SK-N-SH (cell line): ENCODE measurements around the gene LRRN4. TPM values are rescaled to one million over a fixed set of nuclear protein-coding genes. Genes with fewer than 3 reads are reported as not detected.

Experiments
- CTCF ChIA-PET: fragments of 300-600, 350-600 bp; formaldehyde crosslinking; extraction: SDS; loops from one replicate; lab custom pipeline; 2021; lab: Yijun Ruan, JAX
- POLR2A ChIA-PET: fragments of 350-600 bp; sonication (Branson Sonifier 250); formaldehyde crosslinking; extraction: SDS; loops from one replicate; lab custom pipeline; 2020; ENCODE audit warnings: antibody characterized with exemption, inconsistent platforms; lab: Yijun Ruan, JAX
- DNase-seq: peaks from one replicate; pipeline ENCODE4 v3.0.0; 2012
- H2AFZ ChIP-seq: fragments of 200-600 bp; sonication (generic); 2 replicates; pipeline ENCODE4 v1.8.1; 2016; ENCODE audit warnings: antibody characterized with exemption, mild to moderate bottlenecking, low read depth
- H3F3A ChIP-seq: fragments of 200-600 bp; sonication (generic); replicated peaks from 2 replicates; pipeline ENCODE3; 2016; ENCODE audit warnings: antibody characterized with exemption, mild to moderate bottlenecking; ENCODE audit not compliant: insufficient read depth
- H3K27ac ChIP-seq, 2 experiments: fragments of 200-500 bp in 1 of 2; fragments of 200-600 bp in 1 of 2; sonication (Bioruptor generic) in 1 of 2; sonication (generic), shearing (Covaris generic) in 1 of 2; 2 replicates each; pipeline versions ENCODE4 v1.5.1 to v1.6.1; 2014 to 2016; ENCODE audit warnings: low read depth in 2 of 2, inconsistent platforms in 1 of 2, low read length in 1 of 2, mild to moderate bottlenecking in 1 of 2, mixed read lengths in 1 of 2
- H3K27me3 ChIP-seq: fragments of 200-600 bp; sonication (generic), shearing (Covaris generic); 2 replicates; pipeline ENCODE4 v1.6.1; 2016; ENCODE audit warnings: mixed run types; ENCODE audit not compliant: insufficient read depth
- H3K36me3 ChIP-seq, 2 experiments: fragments of 200-500 bp in 1 of 2; fragments of 200-600 bp in 1 of 2; sonication (Bioruptor generic) in 1 of 2; sonication (generic) in 1 of 2; replicated peaks in 1 of 2; 2 replicates each; pipeline versions ENCODE3 to v1.5.1; 2014 to 2016; ENCODE audit warnings: low read length in 1 of 2, mild to moderate bottlenecking in 1 of 2; ENCODE audit not compliant: insufficient read depth in 2 of 2, control insufficient read depth in 1 of 2
- H3K4me1 ChIP-seq, 2 experiments: fragments of 200-500 bp in 1 of 2; fragments of 200-600 bp in 1 of 2; sonication (Bioruptor generic) in 1 of 2; sonication (generic), shearing (Covaris generic) in 1 of 2; 2 replicates each; pipeline versions ENCODE4 v1.5.1 to v1.6.1; 2014 to 2016; ENCODE audit warnings: low read depth in 1 of 2, low read length in 1 of 2, mixed run types in 1 of 2; ENCODE audit not compliant: insufficient read depth in 2 of 2, control insufficient read depth in 1 of 2
- H3K4me2 ChIP-seq: fragments of 200-600 bp; sonication (generic), shearing (Covaris generic); 2 replicates; pipeline ENCODE4 v1.6.1; 2017; ENCODE audit warnings: mixed run types
- H3K4me3 ChIP-seq, 2 experiments: fragments of 200-500 bp in 1 of 2; fragments of 200-600 bp in 1 of 2; sonication (Bioruptor generic) in 1 of 2; sonication (generic), shearing (Covaris generic) in 1 of 2; 2 replicates each; pipeline versions ENCODE4 v1.5.1 to v1.8.1; 2014 to 2016; ENCODE audit warnings: low read depth in 2 of 2, inconsistent platforms in 1 of 2, low read length in 1 of 2, mild to moderate bottlenecking in 1 of 2, mixed read lengths in 1 of 2, moderate library complexity in 1 of 2
- H3K79me2 ChIP-seq: fragments of 200-600 bp; sonication (generic); 2 replicates; pipeline ENCODE4 v1.8.1; 2017; ENCODE audit warnings: mild to moderate bottlenecking; ENCODE audit not compliant: insufficient read depth
- H3K9ac ChIP-seq: fragments of 200-600 bp; sonication (generic); 2 replicates; pipeline ENCODE4 v1.6.1; 2017; ENCODE audit warnings: mixed run types
- H3K9me2 ChIP-seq: fragments of 200-600 bp; sonication (generic); 2 replicates; pipeline ENCODE4 v1.6.1; 2017; ENCODE audit warnings: mixed run types
- H3K9me3 ChIP-seq: fragments of 200-600 bp; sonication (generic); 2 replicates; pipeline ENCODE4 v1.6.1; 2017; ENCODE audit warnings: mixed run types, mild to moderate bottlenecking, moderate library complexity
- H4K20me1 ChIP-seq: fragments of 200-600 bp; sonication (generic); 2 replicates; pipeline ENCODE4 v1.6.1; 2017; ENCODE audit warnings: mild to moderate bottlenecking, mixed run types; ENCODE audit not compliant: insufficient read depth
- CHD2 ChIP-seq: fragments of 150-350 bp; IDR thresholded peaks from 2 replicates; pipeline ENCODE4 v1.6.1; 2018; ENCODE audit warnings: low read length; ENCODE audit not compliant: partially characterized antibody
- CTCF ChIP-seq: fragments of 200-600 bp; sonication (generic); IDR thresholded peaks from 2 replicates; pipeline ENCODE4 v1.6.1; 2017; ENCODE audit warnings: antibody characterized with exemption, mild to moderate bottlenecking, moderate library complexity
- EP300 ChIP-seq, 2 experiments: IDR thresholded peaks; 2 replicates each; pipeline versions ENCODE4 v1.4.0 to v1.6.1; 2012; ENCODE audit warnings: borderline replicate concordance in 1 of 2, low read depth in 1 of 2, low read length in 1 of 2
- EZH2phosphoT487 ChIP-seq: fragments of 200-600 bp; sonication (generic); IDR thresholded peaks from 2 replicates; pipeline ENCODE4 v1.6.1; 2017; ENCODE audit warnings: low read depth, mixed run types, mild to moderate bottlenecking, antibody characterized with exemption, moderate library complexity, borderline replicate concordance
- FOSL2 ChIP-seq: IDR thresholded peaks from 2 replicates; pipeline ENCODE4 v1.4.0; 2012; ENCODE audit warnings: low read depth, mild to moderate bottlenecking, moderate library complexity, borderline replicate concordance
- GATA2 ChIP-seq: sonication (generic); formaldehyde crosslinking; IDR thresholded peaks from 2 replicates; pipeline ENCODE4 v1.5.0; 2020; ENCODE audit warnings: mild to moderate bottlenecking, missing genetic modification reagents
- JUND ChIP-seq: IDR thresholded peaks from 2 replicates; pipeline ENCODE4 v1.4.0; 2012
- NRF1 ChIP-seq: IDR thresholded peaks from 2 replicates; pipeline ENCODE4 v1.6.1; 2012; ENCODE audit warnings: low read depth, mild to moderate bottlenecking, low read length
- REST ChIP-seq: IDR thresholded peaks from 2 replicates; pipeline ENCODE4 v1.6.1; 2012; ENCODE audit warnings: mild to moderate bottlenecking, low read depth, low read length, moderate library complexity
- RXRA ChIP-seq: IDR thresholded peaks from 2 replicates; pipeline ENCODE4 v1.4.0; 2012; ENCODE audit warnings: low read depth, mild to moderate bottlenecking, borderline replicate concordance
- SMC3 ChIP-seq: IDR thresholded peaks from 2 replicates; pipeline ENCODE4 v1.6.1; 2012; ENCODE audit warnings: low read depth, low read length, improper control_type of control experiment
- TAF1 ChIP-seq: IDR thresholded peaks from 2 replicates; pipeline ENCODE4 v1.6.1; 2012; ENCODE audit warnings: low read depth, mild to moderate bottlenecking, low read length, moderate library complexity, borderline replicate concordance
- USF1 ChIP-seq: IDR thresholded peaks from 2 replicates; pipeline ENCODE4 v1.4.0; 2012; ENCODE audit warnings: low read depth, borderline replicate concordance
- ZBTB33 ChIP-seq: IDR thresholded peaks from 2 replicates; pipeline ENCODE4 v1.4.0; 2012; ENCODE audit warnings: low read depth, borderline replicate concordance
- WGBS: methylation state at CpG from one replicate; pipeline ENCODE4 v1.1.6; 2017; ENCODE audit warnings: low lambda C conversion rate; 5-methylcytosine and 5-hydroxymethylcytosine counted together
- polyA plus RNA-seq, 3 experiments: library from polyadenylated mRNA; depleted of rRNA; stranded (reverse); fragments of >200 nt; gene quantifications; 2 replicates each; pipeline ENCODE4 v1.2.3, GENCODE V29; 2012

The LRRN4 gene
- polyA plus RNA-seq, 1 of the 3 experiments (the other 2 are of a cell fraction): 0.05 TPM

GRCh38 chr20:6094565-6094964 is 40.7 kb upstream of the LRRN4 start:
- H3K4me2 ChIP-seq: no peak overlapping the region
- no peaks in the 10 kb centered on the region for H3K4me1 ChIP-seq
- TF ChIP-seq CTCF (no peak), NRF1 (no peak), REST (no peak), GATA2 (no peak), RXRA (no peak), TAF1 (no peak), ZBTB33 (no peak)
- DNase-seq: no peak
- no peaks in the 10 kb centered on the region for H4K20me1 ChIP-seq
- H3K9me2 ChIP-seq: no peaks in the 10 kb centered on the region
- no peak overlapping the region for H3K4me3 ChIP-seq
- no peak overlapping the region for H2AFZ ChIP-seq
- no peaks in the 10 kb centered on the region for H3K79me2 ChIP-seq
- H3F3A ChIP-seq: no peaks in the 10 kb centered on the region
- no peak overlapping the region for H3K27ac ChIP-seq
- ChIA-PET CTCF (no interaction called here), POLR2A (no interaction called here)
- no peak overlapping the region for H3K9ac ChIP-seq
- no peaks in the 10 kb centered on the region for H3K36me3 ChIP-seq
- H3K9me3 ChIP-seq: no peaks in the 10 kb centered on the region
- 45% methylated on average over 4 of the region's 4 CpGs for WGBS
- no peaks in the 10 kb centered on the region for H3K27me3 ChIP-seq

- Histone ChIP-seq H3K27ac (no peak overlapping the region), H3K79me2 (no peaks in the 10 kb centered on the region), H3K36me3 (no peaks in the 10 kb centered on the region), H3K27me3 (0 out of 2 replicates have a peak, but pooled peaks cover 4% of the 10 kb centered on the region), H2AFZ (no peak overlapping the region), H3K4me3 (no peak overlapping the region), H4K20me1 (no peaks in the 10 kb centered on the region), H3K9me3 (no peaks in the 10 kb centered on the region), H3F3A (no peaks in the 10 kb centered on the region), H3K4me1 (no peaks in the 10 kb centered on the region), H3K9ac (no peak overlapping the region), H3K4me2 (no peak overlapping the region), H3K9me2 (no peaks in the 10 kb centered on the region)
- ChIA-PET POLR2A (no interaction called here), CTCF (no interaction called here)
- no peak for DNase-seq
- 35% methylated on average over 3 of the region's 3 CpGs for WGBS
- TF ChIP-seq JUND (no peak), EP300 (IDR thresholded peaks at IDR 0.05; ENCODE audit: borderline replicate concordance in 1 of 2, low read depth in 1 of 2, low read length in 1 of 2) (no peak), EZH2phosphoT487 (no peak), CHD2 (no peak), SMC3 (no peak), USF1 (no peak), FOSL2 (no peak), GATA2 (no peak), REST (no peak)
Observed at GRCh38 chr20:6094063-6094462, 40.2 kb upstream of the LRRN4 start.
